LNCAP (cell line): ENCODE measurements around the gene LIPC.

Source experiments
- TF ChIP-seq, protein P1 (sequence below): fragments of 450-650 bp; IDR thresholded peaks from 2 replicates; pipeline ENCODE4 v1.5.1; 2017; ENCODE audit warnings: mild to moderate bottlenecking

Gene LIPC

DNA sequence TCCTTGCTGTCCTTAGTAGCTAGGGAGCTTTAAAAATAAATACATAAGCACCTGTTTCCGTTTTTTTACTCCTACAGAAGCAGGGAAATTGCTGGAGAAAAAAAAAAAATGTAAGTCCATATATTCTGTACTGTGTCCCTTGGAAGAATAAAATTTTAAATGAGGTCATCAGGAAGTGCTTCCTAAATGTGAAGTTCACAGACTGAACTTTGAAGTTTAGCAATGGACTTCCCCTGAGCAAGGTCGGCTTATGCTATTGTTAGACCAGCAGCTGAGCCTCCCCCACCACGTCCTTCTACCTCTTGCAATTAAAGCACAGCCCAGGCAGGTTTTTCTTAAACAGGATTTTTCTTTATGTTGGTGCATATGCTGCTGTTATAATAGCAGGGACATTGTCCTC, 26.3 kb downstream of the LIPC start:
- TF ChIP-seq, protein P1, sequence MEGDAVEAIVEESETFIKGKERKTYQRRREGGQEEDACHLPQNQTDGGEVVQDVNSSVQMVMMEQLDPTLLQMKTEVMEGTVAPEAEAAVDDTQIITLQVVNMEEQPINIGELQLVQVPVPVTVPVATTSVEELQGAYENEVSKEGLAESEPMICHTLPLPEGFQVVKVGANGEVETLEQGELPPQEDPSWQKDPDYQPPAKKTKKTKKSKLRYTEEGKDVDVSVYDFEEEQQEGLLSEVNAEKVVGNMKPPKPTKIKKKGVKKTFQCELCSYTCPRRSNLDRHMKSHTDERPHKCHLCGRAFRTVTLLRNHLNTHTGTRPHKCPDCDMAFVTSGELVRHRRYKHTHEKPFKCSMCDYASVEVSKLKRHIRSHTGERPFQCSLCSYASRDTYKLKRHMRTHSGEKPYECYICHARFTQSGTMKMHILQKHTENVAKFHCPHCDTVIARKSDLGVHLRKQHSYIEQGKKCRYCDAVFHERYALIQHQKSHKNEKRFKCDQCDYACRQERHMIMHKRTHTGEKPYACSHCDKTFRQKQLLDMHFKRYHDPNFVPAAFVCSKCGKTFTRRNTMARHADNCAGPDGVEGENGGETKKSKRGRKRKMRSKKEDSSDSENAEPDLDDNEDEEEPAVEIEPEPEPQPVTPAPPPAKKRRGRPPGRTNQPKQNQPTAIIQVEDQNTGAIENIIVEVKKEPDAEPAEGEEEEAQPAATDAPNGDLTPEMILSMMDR = no peak

DNA sequence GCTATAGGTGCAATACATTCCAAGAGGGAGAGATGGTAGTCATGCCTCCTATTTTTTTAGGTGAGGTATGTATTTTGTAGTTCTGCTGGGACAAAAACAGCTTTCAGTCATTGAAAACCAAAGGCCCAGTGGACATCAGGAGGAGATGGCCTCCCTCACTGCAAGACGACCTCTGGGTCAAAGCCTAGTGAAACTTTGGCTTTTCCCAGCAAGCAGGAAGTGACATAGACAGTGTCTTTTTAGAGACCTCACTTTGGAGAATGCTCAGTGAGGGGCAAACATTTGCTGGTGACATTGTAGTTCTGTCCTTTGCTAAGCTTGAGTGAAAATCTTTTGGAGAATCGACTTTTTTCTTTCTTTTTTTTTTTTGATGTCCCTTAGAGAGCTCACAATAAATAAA, 27.3 kb downstream of the LIPC start:
- TF ChIP-seq, protein P1 = no peak

DNA sequence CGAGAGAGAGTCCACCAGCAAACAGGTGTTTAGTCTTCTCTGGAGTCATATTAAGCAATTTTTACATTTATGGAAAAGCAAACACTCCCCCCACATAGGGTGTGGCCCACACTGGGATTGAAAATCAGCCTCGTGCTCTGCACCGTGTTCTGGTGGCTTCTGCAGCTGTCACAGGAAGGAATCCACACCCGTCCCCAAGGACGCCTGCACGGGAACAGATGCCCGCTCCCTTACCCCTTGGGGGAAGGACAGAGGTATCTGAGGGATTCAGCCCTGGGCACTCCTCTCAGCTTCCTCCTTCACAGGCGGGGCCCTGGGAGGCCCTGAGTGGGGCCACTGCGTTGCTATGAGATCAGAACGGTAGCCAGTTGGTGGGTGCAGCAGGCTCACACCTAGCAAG, 27.8 kb downstream of the LIPC start:
- TF ChIP-seq, protein P1 = no peak

DNA sequence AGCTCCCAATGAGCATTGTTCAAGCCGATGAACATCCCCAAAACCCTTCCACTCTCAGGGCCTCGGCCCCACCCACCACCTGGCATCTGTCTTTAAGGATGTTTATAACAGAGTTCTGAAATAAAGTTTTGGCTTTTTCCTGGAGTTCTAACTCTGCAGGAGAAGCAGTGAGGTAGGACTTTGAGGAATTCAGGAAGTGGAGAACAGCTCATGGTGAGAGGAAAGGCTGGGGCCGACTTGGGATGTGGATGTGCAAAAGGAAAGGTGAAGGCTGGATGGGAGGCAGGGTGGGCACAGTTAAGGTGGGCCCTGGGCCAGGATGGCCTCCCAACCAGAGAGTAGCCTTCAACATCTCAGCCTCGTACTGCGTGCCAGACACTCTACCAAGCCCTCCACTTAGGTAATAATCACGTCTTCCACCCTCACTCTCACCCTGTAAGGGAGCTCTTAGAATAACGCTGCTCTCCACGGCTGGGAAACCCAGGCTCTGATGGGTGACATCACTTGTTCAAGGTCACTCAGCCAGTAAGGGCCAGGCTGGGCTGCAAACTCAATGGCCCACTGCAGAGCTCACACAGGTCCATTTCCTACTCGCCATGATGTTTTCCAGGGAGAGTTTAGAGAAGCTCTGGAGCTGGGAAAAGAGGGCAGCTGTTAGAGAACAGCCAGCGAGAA, 28.5 kb downstream of the LIPC start:
- TF ChIP-seq, protein P1 = no peak

DNA sequence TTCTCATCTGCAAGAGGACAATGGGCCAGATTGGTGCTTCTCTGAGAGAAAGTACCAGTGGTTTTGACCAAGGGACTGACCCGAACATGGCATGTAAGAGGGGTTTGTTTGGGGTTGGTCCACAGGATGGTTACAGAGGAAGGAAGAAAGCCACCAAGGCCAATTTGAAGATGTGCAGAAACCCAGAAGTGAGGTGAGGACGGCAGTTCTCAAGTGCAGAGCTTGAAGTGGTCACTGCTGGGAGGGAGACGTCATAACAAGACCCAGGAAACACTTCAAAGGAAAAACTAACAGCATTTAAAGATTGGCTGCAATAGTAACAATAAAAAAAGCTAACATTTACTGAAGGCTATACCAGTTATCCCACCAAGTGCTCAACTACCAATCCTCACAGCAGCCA, 29.1 kb downstream of the LIPC start:
- TF ChIP-seq, protein P1 = no peak

DNA sequence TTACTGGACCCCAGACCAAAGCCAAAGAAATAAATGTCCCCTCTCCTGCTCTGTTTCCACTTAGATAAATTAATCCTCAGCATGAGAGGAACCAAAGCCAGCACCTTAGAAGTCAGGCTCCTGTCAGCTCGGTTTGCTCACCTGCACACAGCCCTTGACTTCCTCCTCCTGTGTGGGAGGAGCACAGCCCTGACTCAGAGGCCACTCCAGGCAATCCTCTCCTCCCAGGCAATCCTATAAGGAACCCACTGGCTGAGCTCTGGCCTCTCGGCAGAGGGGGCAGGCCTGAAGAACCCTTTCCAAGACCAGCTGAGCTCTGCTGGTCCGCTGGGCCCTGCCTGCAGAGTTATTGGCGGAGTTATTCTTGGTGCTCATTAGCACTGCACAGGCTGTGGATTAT, 30.8 kb downstream of the LIPC start:
- TF ChIP-seq, protein P1 = no peak

DNA sequence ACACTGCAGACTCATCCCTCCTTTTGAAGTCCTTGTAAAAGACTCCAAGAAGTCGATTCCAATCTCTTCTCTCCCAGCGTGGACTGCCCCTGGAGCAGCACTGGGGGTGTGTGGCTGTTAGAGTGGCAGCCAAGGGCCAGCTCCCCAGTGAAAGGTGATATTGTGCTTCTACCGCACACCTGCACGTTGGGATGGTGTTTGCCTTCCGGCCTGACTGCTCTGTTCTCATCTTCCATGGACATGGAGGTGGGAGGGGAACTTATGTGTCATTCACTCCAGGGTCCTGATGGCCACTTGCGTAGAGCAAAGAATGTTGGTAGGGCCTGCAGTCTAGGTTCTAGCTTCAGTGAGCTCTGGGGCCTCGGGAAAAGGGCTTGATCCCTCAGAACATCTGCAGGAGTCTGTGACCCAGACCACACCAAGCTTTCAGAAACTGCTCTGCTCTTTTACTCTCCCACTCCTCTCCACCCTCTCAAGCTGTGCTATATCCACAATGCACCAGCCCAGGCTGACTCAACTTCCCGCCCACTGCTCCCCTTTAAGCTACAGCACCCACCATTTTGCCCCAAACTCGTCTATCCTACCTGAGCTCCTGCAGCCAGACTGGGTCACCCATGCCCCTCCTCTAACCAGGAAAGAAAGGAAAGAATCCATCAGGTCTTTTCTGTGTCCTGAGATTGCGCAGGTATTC, 31.3 kb downstream of the LIPC start:
- TF ChIP-seq, protein P1 = no peak
